Activated naive CD4-positive, alpha-beta T cell treated with anti-CD3 and anti-CD28 coated beads, Interleukin-2, amount 50 U/mL, for 72 hours (primary cell): ENCODE data around the gene LTB4R. TPM values are rescaled to one million over a fixed set of nuclear protein-coding genes. Genes with fewer than 3 reads are reported as not detected.
"Not testable (repeated sequence)": the region's sequence is repeated elsewhere in the genome, so short reads cannot be mapped to it uniquely, and the experiment has no call there.

ENCODE experiments used
- ATAC-seq, 2 donors: fragments of 150-1000 bp; cut with Tn5 transposase; 2 replicates each; pipeline ENCODE4 v1.10.0; 2021; ENCODE audit warnings: mild to moderate bottlenecking in 2 of 2, moderate library complexity in 2 of 2
- DNase-seq, 2 donors: peaks; one replicate each; pipeline ENCODE4 v3.0.0; 2021 to 2022; ENCODE audit warnings: low spot score in 2 of 2
- H3K27ac Mint-ChIP-seq, 2 donors: one replicate each; pipeline ENCODE4 v1.8.0; 2022; ENCODE audit warnings: mild to moderate bottlenecking in 2 of 2, mixed read lengths in 2 of 2
- H3K36me3 Mint-ChIP-seq, 2 donors: one replicate each; pipeline ENCODE4 v1.8.0; 2022; ENCODE audit warnings: mixed read lengths in 2 of 2
- H3K9me3 Mint-ChIP-seq, 2 donors: one replicate each; pipeline ENCODE4 v1.8.0; 2022; ENCODE audit warnings: mixed read lengths in 2 of 2
- total RNA-seq, 2 donors: library from RNA; stranded (reverse); gene quantifications; one replicate each; pipeline ENCODE4 v1.2.3, GENCODE V29; 2022

Gene LTB4R
- total RNA-seq, 2 donors from 2014 or later = 14.0 to 15.8 TPM

DNA sequence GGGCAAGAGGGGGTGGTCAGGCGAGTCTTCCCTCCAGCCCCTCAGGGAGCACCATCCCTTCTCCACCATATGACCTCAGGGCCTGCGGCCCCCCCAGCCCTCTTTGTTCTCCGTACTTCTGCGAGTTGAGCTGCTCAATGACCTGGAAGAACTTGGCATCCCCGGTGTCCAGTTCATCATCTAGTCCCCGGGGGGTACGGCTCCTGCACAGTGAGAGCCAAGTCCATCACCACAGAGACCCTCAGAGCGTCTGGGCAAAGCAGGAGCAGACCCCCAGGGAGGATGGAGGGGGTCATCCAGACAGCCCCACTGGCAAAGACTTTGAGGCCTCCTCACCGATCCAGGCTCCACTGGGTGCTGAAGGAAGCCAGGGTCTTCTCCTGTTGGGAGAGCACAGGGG lies 14.7 kb downstream of the LTB4R start:
- no peaks in the 10 kb centered on the region for H3K36me3 Mint-ChIP-seq
- DNase-seq = no peak
- H3K27ac Mint-ChIP-seq = no peak overlapping the region
- H3K9me3 Mint-ChIP-seq = no peaks in the 10 kb centered on the region
- no peak for ATAC-seq

DNA sequence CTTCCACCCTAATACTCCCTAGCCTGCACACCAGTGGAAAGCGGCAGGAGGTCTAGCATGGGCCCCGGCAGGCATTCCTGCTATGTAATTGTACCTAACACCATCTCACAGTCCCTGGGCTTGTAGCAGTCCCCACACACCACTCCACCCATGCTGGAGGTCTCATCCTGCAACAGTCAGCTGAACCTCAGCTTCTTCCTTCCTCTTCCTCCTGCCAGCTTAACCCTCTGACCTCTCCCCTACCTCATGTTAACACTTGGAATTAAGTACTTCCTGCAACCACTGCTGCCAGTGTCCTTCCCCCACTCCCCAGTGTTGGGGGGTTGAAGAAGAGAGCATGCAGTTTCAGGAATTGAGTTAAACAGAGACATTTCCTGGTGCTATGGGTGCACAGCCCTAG lies 16.0 kb downstream of the LTB4R start:
- no peak for DNase-seq
- H3K27ac Mint-ChIP-seq = peak overlapping the region in 1 of 2 donors; percentile 25
- peaks cover 0 to 2% of the 10 kb centered on the region in 2 donors for H3K36me3 Mint-ChIP-seq
- ATAC-seq = no peak
- H3K9me3 Mint-ChIP-seq = no peaks in the 10 kb centered on the region

DNA sequence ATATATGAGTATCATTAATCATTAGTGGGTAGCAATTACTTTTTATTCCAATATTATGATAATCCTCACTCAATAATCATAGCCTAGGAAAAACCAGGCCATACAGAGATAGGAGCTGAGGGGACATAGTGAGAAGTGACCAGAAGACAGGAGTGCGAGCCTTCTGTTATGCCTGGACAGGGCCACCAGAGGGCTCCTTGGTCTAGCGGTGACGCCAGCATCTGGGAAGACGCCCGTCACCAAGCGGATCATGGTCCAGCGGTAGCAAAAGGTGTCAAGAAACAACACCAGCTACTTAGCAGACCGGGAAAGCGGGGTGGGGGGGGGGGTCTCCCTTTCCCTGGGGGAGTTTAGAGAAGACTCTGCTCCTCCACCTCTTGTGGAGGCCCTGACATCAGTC lies 16.6 kb downstream of the LTB4R start:
- not testable (repeated sequence) for ATAC-seq, H3K36me3 Mint-ChIP-seq, H3K9me3 Mint-ChIP-seq, DNase-seq, H3K27ac Mint-ChIP-seq

DNA sequence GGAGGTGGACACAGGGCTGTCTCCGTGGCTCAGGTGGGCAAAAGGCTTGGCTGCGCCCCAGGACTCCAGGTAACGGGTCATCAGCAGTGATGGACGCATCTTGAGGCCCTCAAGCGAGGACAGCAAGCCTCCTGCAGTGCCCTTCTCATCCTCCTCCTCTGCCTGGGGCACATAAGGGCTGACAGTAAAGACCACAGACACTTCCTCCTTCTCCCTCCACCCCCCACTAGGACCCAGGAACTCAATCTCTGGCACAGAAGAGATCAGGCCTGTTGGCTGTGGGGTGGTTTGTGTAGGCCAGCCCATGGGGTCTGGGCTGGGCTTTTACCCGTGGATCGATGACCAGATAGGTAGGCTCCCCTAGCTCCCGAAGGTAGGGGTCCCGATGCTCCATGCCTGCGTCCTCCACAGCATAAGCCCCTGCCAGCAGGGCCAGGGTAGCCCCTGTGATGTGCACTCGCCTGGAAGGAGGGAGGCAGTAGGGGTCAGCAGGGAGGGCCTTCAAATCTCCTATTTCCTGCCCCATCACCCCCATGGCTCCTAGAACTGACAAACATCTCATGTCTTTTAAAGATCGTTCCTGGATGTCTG lies 17.9 kb downstream of the LTB4R start:
- no peak for DNase-seq
- no peak for ATAC-seq
- Mint-ChIP-seq H3K9me3 (no peaks in the 10 kb centered on the region), H3K36me3 (peaks cover 0 to 5% of the 10 kb centered on the region in 2 donors), H3K27ac (no peak overlapping the region)

DNA sequence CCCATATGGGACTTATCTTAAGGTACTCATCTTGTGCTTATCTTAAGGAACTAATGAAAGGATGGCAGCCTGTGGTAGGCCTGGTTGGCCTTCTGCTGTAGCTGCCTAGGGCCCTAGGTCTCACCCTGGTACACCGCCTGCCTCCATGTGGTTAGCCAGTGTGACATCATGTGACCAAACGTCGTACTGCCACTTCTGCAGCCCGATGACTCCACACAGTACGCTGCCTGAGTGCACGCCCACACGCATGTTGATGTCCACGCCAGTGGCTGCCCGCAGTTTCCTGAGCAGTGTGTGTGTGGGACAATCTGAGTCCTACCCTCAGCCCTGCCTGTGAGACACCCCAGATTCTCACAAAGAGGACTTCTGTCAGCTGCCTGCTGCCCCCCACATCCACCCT lies 18.4 kb downstream of the LTB4R start:
- DNase-seq = no peak
- H3K27ac Mint-ChIP-seq = no peak overlapping the region

DNA sequence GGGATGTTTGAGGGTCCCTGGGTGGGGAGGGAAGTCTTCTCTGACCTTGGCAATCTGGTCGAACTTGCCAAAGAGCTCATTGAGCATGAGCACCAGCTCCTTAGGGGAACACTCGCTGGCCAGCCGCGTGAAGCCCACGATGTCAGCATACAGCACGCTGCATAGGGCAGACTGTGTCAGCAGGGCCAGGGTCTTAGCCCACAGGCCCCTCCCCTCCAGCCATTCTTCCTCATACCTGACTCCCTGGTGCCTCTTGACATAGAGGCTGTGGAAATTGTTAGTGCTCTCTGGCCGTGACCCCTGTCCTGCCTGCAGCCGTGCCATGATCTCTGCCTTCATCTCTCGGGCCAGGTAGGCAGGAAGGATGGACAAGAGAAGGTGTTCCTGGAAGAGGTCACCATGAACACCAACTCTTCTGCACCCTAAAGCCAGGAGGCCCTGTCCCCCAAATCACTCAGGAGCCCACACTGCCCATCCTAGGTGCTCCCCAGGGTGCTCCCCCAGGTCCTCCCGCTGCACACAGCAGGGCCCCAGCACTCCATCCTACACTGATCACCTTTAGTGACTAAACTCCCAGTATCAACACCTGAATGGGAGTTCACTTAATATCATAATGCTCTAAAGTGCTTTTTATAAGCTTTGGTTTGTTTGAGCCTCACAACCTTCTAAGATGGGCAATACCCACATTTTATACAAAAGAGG lies 19.8 kb downstream of the LTB4R start:
- Mint-ChIP-seq H3K36me3 (peaks cover 5% of the 10 kb centered on the region in 2 donors), H3K9me3 (no peaks in the 10 kb centered on the region), H3K27ac (no peak overlapping the region)
- ATAC-seq (no peak), DNase-seq (no peak)

More for the DNA sequence above, 18.4 kb downstream of the LTB4R start:
- no peaks in the 10 kb centered on the region for H3K9me3 Mint-ChIP-seq
- peak in 1 of 2 donors; percentile 52 for ATAC-seq
- peaks cover 0 to 5% of the 10 kb centered on the region in 2 donors for H3K36me3 Mint-ChIP-seq

DNA sequence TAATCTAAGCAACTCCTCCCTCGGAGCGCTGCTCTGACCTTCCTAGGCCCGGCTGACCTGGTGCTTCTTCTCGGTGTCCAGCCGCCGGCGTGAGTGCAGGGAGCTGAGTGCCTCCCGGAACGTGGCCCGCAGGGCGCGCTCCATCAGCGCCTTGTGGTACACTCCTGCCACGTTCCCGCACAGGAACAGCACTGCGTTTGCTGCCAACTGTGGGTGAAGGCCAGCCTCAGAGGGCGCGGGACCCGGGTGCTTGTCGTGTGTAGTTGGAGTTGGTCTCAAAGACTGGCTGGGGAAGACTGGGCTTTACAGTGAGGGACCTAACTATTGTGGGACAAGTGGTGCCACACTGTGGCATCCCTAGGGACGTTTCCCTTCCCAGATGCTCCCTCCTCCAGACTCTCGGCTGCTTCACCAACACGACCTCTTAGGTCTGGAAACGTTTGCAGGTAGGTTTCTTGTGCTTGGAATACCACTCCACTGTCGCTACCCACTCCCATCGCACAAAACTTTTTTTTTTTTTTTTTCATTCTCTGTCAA lies 20.5 kb downstream of the LTB4R start:
- peaks cover 5% of the 10 kb centered on the region in 2 donors for H3K36me3 Mint-ChIP-seq
- no peak for DNase-seq
- peak overlapping the region in 1 of 2 donors; percentile 41 for H3K27ac Mint-ChIP-seq
- peak in 1 of 2 donors; percentile 8 for ATAC-seq
- no peaks in the 10 kb centered on the region for H3K9me3 Mint-ChIP-seq

DNA sequence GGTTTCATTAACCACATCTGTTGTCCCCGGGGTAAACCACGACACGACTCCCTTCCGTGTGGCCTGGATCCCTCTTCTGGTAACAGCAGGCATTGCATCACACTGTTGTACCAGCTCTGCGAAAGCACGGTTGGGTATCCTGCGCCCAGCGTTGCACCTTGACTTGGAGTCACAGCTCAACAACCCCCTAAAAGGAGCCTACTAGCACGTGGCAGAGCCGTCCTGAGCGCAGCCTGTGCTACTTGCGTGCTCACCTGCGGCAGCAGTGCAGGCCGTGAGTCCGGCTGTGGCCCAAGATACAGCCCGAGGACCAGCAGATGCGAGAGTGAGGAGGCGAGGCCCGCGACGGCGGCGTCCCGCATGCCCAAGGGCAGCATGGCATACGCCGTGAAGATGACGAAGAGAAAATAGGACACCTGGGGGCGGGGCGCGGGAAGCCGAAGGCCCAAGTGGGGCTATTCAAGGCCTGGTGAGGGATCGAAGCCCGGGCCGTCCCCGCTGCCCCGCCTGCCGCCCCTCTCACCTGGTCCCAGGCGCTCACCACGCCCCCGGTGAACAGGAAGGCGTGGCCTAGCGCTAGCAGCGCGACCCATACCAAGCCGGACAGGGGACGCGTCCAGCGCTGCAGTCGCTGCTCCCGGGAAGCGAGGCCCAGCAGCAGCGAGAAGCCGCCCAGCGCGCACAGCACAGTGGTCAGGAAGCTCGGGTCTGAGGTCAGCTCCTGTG lies 21.1 kb downstream of the LTB4R start:
- H3K9me3 Mint-ChIP-seq = no peaks in the 10 kb centered on the region
- H3K36me3 Mint-ChIP-seq = peaks cover 5% of the 10 kb centered on the region in 2 donors
- H3K27ac Mint-ChIP-seq = peak overlapping the region in 1 of 2 donors; percentile 41
- ATAC-seq (peak; percentile 78 to 86), DNase-seq (peak; percentile 72 to 81)

DNA sequence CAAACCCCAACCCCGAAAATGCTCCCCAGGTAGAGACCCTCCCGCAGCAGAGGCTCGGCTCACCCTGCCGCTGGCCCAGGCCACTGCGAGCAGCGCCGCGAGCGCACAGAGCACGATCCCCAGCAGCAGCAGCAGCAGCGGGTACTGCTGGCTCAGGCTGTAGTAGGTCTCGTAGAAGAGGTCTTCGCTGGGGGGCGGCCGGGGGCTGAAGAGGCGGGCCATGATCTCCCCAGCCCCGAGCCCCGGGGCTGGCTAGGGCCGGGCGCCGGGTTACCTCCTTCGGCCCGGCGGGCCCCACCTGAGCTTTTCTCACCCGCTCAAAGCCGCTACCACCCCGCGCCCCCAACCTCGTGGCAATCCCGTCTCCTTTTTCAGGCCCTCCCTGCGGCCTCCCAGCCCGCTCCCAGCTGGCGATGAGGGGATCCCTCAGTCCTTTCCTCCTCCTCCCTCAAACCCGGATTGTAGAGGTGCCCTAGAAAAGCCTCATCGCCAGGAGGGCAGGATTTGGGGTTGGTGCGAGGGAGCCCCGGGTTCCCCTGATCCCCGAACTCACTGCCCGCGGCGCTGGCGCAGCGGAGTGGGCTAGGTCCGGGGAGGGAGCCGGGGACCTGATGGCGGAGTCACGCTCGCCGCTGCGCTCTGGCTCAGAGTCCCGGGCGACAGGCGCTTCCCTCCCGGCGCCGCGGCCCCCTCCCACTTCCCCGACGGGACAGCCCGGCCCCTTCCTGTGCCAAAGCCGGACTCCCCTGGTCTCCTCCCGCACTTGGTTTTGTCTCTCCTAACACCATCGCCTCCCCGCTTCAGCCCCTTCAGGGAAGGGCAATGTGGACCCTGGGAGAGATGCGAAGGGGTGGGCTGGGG lies 23.4 kb downstream of the LTB4R start, which contains the start of gene ADCY4:
ADCY4 (minus strand) TSS at position 641 of the 861 bp plus-strand sequence; CDS start at position 222, 419 bp downstream.
- H3K9me3 Mint-ChIP-seq = no peaks in the 10 kb centered on the region
- ATAC-seq = peak in 1 of 2 donors; percentile 25

DNA sequence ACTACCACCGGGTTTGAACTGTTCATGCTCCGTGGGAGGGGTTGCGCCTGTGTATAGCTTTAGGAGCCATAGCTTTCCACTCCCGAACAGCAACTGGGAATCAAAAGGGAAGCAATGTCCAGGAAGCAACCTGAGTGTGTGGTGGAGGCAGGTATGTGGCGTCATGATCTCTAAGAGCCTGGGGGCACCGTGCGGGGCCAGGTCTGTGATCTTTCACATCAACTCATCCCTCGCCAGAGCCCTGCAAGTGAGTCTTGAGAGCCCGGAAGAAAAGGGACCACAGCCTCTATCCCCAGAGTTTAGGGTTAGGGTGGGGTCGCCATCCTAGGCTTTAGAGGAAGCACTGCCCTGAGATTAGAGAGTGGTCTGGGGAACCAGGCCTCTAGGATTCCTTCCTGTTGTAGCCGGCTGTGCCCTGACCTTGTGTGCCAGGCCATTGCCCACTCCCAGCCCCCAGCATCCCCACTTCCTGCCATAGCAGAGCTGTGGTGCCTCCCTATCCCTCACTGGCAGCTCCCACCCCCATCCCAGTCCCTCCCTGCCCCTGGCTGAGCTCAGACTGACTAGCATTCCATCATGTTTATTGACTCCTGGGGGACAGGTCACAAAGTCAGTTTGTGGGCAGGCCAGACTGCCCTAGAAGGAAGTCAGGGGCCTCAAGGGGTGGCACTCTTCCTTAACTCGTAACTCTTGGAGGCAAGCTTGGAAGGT lies 24.3 kb downstream of the LTB4R start:
- peaks cover 5% of the 10 kb centered on the region in 2 donors for H3K36me3 Mint-ChIP-seq
- no peak for DNase-seq
- H3K27ac Mint-ChIP-seq = no peak overlapping the region
- ATAC-seq = no peak
- no peaks in the 10 kb centered on the region for H3K9me3 Mint-ChIP-seq

More for the DNA sequence above, 23.4 kb downstream of the LTB4R start, which contains the start of gene ADCY4:
- no peak within 1 kb of the TSS for H3K27ac Mint-ChIP-seq
- no peak for DNase-seq
- peaks cover 5% of the 10 kb centered on the region in 2 donors for H3K36me3 Mint-ChIP-seq

DNA sequence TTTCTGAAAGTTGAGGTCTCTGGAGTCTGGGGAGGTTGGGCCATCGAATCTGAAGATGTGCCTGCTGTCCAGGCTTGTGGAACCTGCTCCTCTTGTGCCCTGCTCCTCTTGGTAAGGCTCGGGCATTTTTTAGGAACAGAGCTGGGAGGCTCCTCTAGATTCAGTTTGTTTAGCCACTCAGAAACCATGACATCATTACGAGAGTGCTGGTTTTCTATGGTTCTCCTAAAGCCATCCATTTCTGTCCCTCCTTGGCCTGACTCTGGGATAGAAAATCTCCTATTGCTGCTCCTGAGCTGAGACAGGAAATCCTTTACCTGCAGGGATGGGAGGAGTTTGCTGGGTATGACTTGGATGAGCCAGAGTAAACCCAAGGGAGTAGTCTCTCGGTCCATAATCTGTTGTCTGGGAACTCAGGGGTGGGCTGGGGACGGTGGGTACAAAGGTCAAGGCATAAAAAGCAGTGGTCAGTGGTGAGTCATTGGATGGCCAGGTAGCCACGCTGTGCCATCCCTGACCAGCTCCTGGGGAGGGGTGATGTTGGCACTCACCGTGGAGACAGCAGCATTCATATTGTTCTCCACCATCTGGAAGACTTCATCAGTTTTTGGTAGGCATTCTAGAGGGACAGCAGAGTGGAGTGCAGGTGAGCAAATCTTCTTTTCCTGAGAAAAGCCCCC lies 26.0 kb downstream of the LTB4R start:
- no peak overlapping the region for H3K27ac Mint-ChIP-seq
- ATAC-seq (no peak), DNase-seq (no peak)
- peaks cover 3 to 5% of the 10 kb centered on the region in 2 donors for H3K36me3 Mint-ChIP-seq
- no peaks in the 10 kb centered on the region for H3K9me3 Mint-ChIP-seq

DNA sequence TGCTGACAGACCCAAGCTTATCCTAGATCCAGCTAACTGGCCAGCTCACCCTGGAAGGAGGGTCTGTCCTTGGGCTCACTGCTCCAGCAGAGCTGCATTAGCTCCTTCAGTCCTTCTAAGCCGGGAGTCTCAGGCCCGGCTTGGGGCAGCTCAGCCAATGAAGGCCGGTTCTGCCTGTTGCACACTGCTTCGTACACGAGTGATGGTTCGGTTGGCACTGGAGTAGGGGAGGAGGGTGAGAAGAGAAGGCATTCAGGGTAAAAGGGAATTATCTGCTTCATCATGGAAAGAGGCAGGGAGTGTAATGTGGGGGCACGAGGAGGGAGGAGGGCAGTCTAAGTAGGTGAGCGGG lies 26.5 kb downstream of the LTB4R start:
- Mint-ChIP-seq H3K27ac (no peak overlapping the region), H3K9me3 (no peaks in the 10 kb centered on the region), H3K36me3 (peaks cover 0 to 5% of the 10 kb centered on the region in 2 donors)
- ATAC-seq (no peak), DNase-seq (no peak)

DNA sequence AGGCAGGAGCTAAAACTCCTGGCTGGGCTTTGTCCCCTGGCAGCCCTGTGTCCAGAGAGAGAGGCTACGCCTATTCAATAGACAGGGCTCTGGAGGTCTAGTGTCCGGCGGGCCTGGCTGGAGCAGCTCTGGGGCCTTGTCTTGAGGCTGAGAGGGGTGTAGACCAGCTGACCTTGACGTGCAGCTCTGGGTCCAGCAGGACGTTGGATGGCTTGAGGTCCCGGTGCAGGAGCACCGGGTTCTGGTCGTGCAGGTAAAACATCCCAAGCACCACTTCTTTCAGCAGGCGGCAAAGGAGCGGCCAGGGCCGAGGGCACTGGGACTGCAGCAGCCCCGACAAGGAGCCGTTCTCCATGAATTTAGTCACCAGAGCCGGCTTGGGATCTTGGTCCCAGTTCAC lies 27.5 kb downstream of the LTB4R start:
- no peaks in the 10 kb centered on the region for H3K9me3 Mint-ChIP-seq
- peaks cover 0 to 5% of the 10 kb centered on the region in 2 donors for H3K36me3 Mint-ChIP-seq
- no peak for DNase-seq
- ATAC-seq = no peak
- H3K27ac Mint-ChIP-seq = no peak overlapping the region

DNA sequence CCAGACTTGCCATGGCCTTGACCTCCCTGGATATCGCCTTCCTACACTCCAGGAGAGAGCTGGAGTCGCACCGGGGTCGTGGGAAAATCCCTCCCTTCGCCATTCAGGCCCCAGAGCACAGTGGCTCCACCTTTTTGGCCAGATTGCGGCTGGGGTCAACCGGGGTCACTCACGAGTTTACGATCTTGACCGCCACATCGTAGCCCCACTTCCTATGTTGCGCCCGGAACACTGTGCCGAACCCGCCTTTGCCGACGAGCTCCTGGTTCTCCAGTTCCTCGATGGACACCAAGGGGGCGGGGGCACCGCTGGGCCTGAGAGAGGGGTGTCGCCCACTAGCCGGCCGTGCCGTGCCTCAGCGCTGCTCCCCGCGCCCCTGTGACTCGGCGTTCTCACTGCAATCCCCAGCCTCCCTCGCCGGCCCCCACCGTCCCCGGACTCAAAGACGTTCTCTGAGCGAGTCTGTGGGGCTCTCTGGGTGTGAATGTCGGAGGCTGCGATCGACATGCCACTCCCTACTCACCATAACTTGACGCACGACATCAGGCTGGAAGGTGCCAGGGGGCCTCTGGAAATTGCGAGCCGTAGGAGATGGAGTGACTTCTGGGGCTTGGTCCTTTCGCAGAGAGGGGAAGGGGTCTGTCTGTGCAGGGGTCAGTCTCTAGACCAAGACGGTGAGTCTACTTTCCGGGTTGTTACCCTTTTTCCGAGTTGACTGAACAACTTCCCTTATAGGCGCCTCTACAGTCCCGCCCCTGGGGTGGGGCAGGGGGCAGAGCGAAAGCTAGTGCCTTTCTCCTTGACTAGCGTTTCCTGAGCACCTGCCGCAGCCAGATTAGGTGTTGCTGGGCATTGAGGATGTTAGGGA lies 28.2 kb downstream of the LTB4R start, which contains the start of gene RIPK3:
RIPK3 (minus strand) TSS at position 708 of the 868 bp plus-strand sequence; CDS start at position 543, 165 bp downstream.
- H3K9me3 Mint-ChIP-seq = no peaks in the 10 kb centered on the region
- H3K27ac Mint-ChIP-seq = peak within 1 kb of the TSS; percentile 50 to 76
- peak in 1 of 2 donors; percentile 70 for DNase-seq
- H3K36me3 Mint-ChIP-seq = peaks cover 0 to 5% of the 10 kb centered on the region in 2 donors
- peak; percentile 92 to 93 for ATAC-seq
